Measurements from ENCODE around the gene PDZD2. TPM values are rescaled to one million over a fixed set of nuclear protein-coding genes. Genes with fewer than 3 reads are reported as not detected.

The PDZD2 gene
- total RNA-seq, 4 donors from 2014 or later = 10.2 to 15.0 (median 12.2) TPM

DNA sequence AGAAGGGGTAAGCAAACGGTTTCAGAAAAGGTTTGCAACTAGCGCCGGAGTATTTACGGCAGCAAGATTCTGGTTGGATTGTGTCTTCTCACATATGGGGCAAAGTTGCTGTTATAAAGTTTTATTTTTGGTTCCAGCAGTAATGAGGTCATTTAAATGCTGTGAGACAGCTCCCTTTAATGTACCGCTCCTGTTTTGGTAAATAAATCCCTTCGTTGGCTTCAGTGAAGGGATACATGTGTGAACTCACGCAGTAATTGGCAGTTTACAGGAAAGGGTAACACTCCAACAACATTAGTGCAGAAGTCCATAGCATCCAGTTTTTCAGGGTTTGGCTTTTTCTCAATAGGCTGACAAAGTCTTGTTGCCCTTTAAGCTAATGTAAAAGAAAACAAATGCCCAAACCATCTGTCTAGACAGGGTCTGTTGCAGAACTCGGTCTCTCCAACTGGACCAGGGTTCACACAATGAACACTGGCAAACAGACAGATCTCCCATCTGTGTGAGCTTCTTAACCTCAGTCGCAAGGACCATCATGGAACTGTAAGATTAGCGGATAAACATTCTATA lies 351.2 kb downstream of the PDZD2 start:
- DNase-seq (ENCODE audit: extremely low spot score) = no peak
- Histone ChIP-seq H3K4me3 (no peak overlapping the region), H3K9me3 (no peaks in the 10 kb centered on the region), H3K36me3 (peaks cover 0 to 12% (median 0%) of the 10 kb centered on the region in 4 donors), H3K4me1 (peaks cover 0 to 31% (median 20%) of the 10 kb centered on the region in 4 donors), H3K27ac (replicated peaks in 1 of 4) (no peak overlapping the region), H3K27me3 (no peaks in the 10 kb centered on the region)
- intact Hi-C loops (cut with DNase I) = no loop called here
- TF ChIP-seq POLR2A (IDR thresholded peaks at IDR 0.05; ENCODE audit: low read depth) (no peak), POLR2AphosphoS5 (IDR thresholded peaks at IDR 0.05) (no peak)
- TF ChIP-seq, protein P1, sequence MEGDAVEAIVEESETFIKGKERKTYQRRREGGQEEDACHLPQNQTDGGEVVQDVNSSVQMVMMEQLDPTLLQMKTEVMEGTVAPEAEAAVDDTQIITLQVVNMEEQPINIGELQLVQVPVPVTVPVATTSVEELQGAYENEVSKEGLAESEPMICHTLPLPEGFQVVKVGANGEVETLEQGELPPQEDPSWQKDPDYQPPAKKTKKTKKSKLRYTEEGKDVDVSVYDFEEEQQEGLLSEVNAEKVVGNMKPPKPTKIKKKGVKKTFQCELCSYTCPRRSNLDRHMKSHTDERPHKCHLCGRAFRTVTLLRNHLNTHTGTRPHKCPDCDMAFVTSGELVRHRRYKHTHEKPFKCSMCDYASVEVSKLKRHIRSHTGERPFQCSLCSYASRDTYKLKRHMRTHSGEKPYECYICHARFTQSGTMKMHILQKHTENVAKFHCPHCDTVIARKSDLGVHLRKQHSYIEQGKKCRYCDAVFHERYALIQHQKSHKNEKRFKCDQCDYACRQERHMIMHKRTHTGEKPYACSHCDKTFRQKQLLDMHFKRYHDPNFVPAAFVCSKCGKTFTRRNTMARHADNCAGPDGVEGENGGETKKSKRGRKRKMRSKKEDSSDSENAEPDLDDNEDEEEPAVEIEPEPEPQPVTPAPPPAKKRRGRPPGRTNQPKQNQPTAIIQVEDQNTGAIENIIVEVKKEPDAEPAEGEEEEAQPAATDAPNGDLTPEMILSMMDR (IDR thresholded peaks at IDR 0.05) = no peak
- WGBS = 85% methylated on average over 10 of the region's 10 CpGs

DNA sequence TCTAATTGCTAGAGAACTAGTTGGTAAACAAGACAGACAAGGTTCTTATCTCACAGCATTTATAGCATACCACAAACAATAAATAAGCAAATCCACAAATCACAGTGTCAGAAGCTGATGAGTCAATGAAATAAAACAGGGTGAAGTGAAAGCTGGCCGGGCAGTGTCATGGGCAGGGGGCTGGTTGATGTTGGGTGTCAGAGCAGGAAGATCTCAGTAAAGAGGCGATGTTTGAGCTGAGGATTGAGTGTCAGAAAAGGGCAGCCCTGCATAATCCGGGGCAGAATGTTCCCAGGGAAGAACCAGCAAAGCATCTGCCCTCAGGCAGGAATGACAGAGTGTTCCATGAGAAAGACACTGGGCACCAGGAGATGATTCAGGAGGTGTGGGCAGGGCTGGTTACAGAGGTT lies 351.8 kb downstream of the PDZD2 start:
- peaks cover 0 to 31% (median 20%) of the 10 kb centered on the region in 4 donors for H3K4me1 ChIP-seq
- WGBS = 93% methylated on average over 3 of the region's 3 CpGs

DNA sequence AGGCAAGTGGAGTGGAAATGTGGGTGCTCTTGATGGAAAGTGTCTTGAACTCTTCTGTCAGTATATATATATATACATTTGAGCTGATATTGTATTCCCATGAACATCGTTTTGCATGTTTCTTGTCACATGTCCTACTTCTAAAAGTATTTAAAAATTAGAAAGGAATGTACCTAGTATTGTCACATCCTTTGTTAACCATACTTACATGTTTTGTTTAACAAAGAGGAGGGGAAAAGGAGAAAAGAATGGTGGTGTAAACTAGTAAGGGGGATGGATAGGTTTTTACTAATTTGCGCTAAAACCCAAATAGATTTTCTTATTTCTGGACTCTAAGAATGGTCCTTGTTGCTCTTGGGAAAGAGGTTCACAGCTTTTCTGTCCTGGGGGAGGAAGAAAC lies 353.4 kb downstream of the PDZD2 start:
- no peaks in the 10 kb centered on the region for H3K27me3 ChIP-seq

More for the DNA sequence above, 351.8 kb downstream of the PDZD2 start:
- no peak for DNase-seq (ENCODE audit: extremely low spot score)
- Histone ChIP-seq H3K9me3 (no peaks in the 10 kb centered on the region), H3K27ac (replicated peaks in 1 of 4) (no peak overlapping the region), H3K4me3 (no peak overlapping the region), H3K27me3 (no peaks in the 10 kb centered on the region), H3K36me3 (peaks cover 0 to 17% (median 0%) of the 10 kb centered on the region in 4 donors)
- TF ChIP-seq, protein P1 (IDR thresholded peaks at IDR 0.05) = no peak
- TF ChIP-seq EP300 (IDR thresholded peaks at IDR 0.05) (no peak), POLR2AphosphoS5 (IDR thresholded peaks at IDR 0.05) (no peak)
- intact Hi-C loops (cut with DNase I) = no loop called here

GRCh38 chr5:31993165-31993961 lies 354.4 kb downstream of the PDZD2 start:
- Histone ChIP-seq H3K4me3 (no peak overlapping the region), H3K9me3 (no peaks in the 10 kb centered on the region), H3K4me1 (peaks cover 0 to 26% (median 19%) of the 10 kb centered on the region in 4 donors), H3K27me3 (no peaks in the 10 kb centered on the region), H3K27ac (replicated peaks in 1 of 4) (no peak overlapping the region), H3K36me3 (peaks cover 0 to 10% (median 0%) of the 10 kb centered on the region in 4 donors)
- whole genome bisulfite sequencing = 86% methylated on average over 6 of the region's 6 CpGs
- intact Hi-C loops (cut with DNase I) = no loop called here
- DNase-seq (ENCODE audit: extremely low spot score) = no peak
- no peak for TF ChIP-seq EP300 (IDR thresholded peaks at IDR 0.05)
- TF ChIP-seq POLR2AphosphoS5 (IDR thresholded peaks at IDR 0.05) = no peak
- TF ChIP-seq, protein P1 (IDR thresholded peaks at IDR 0.05) = no peak
- no peak for TF ChIP-seq POLR2A (IDR thresholded peaks at IDR 0.05; ENCODE audit: low read depth)

More for the DNA sequence above, 353.4 kb downstream of the PDZD2 start:
- Histone ChIP-seq H3K36me3 (peaks cover 0 to 11% (median 0%) of the 10 kb centered on the region in 4 donors), H3K4me3 (no peak overlapping the region), H3K9me3 (no peaks in the 10 kb centered on the region), H3K27ac (replicated peaks in 1 of 4) (no peak overlapping the region), H3K4me1 (peaks cover 0 to 31% (median 20%) of the 10 kb centered on the region in 4 donors)
- 97% methylated on average over 2 of the region's 2 CpGs for WGBS
- intact Hi-C loops (cut with DNase I) = no loop called here
- DNase-seq (ENCODE audit: extremely low spot score) = no peak
- TF ChIP-seq EP300 (IDR thresholded peaks at IDR 0.05) = no peak
- TF ChIP-seq, protein P1 (IDR thresholded peaks at IDR 0.05) = no peak
- no peak for TF ChIP-seq POLR2A (IDR thresholded peaks at IDR 0.05; ENCODE audit: low read depth)

All from esophagus muscularis mucosa (tissue), 4 donors.